ENCODE data around the gene HTR7.

GRCh38 chr10:90769946-90770841, 87.6 kb downstream of the HTR7 start:
- TF ChIP-seq CTCF (conservative IDR thresholded peaks at IDR 0.05; ENCODE audit: low read depth, low read length) (no peak), EZH2 (IDR thresholded peaks at IDR 0.05; ENCODE audit: borderline replicate concordance, low read depth, low read length, poor library complexity, severe bottlenecking) (no peak)

Measured in A673 (cell line).